Urinary bladder (tissue), 4 donors: ENCODE measurements around the gene TEX35. TPM values are rescaled to one million over a fixed set of nuclear protein-coding genes. Genes with fewer than 3 reads are reported as not detected.
"Not testable (repeated sequence)": the region's sequence is repeated elsewhere in the genome, so short reads cannot be mapped to it uniquely, and the experiment has no call there.

Experiments used
- DNase-seq: peaks from one replicate; pipeline ENCODE4 v3.0.0-alpha.2; 2015; ENCODE audit errors: extremely low spot score
- H3K27ac ChIP-seq: one replicate; pipeline ENCODE4 v1.5.1; 2013; ENCODE audit warnings: low read depth, mild to moderate bottlenecking, moderate library complexity
- H3K36me3 ChIP-seq: one replicate; pipeline ENCODE4 v1.6.1; 2013; ENCODE audit warnings: mild to moderate bottlenecking, moderate library complexity; ENCODE audit not compliant: insufficient read depth
- H3K4me1 ChIP-seq: one replicate; pipeline ENCODE4 v1.6.1; 2013; ENCODE audit warnings: mild to moderate bottlenecking, moderate library complexity; ENCODE audit not compliant: insufficient read depth
- H3K4me3 ChIP-seq: one replicate; pipeline ENCODE4 v1.5.1; 2013; ENCODE audit warnings: low read depth, low read length
- WGBS: extraction: QIAGEN DNeasy Blood & Tissue Kit; methylation state at CpG from one replicate; pipeline ENCODE4 v1.1.7; 2013; 5-methylcytosine and 5-hydroxymethylcytosine counted together
- polyA plus RNA-seq: library from polyadenylated mRNA; stranded (reverse); fragments of 200-250 nt; gene quantifications from one replicate; pipeline ENCODE4 v1.2.3, GENCODE V29; 2013
- total RNA-seq: library from RNA; depleted of rRNA; stranded (reverse); fragments of >200 nt; gene quantifications from one replicate; pipeline ENCODE4 v1.2.3, GENCODE V29; 2014
- donor health status: healthy with polysubstance abuse.
- donor health status: healthy.

Gene TEX35
- total and polyA plus RNA-seq, 2 donors = 0.11 TPM; not detected in 1

- H3K4me1 ChIP-seq = no peaks in the 10 kb centered on the region
- H3K27ac ChIP-seq = no peak overlapping the region
- no peak overlapping the region for H3K4me3 ChIP-seq
- DNase-seq = no peak
- H3K36me3 ChIP-seq = no peaks in the 10 kb centered on the region
- WGBS = 92% methylated on average over 16 of the region's 16 CpGs
Measured at GRCh38 chr1:178498896-178499675, 13.8 kb upstream of the TEX35 start.

DNA sequence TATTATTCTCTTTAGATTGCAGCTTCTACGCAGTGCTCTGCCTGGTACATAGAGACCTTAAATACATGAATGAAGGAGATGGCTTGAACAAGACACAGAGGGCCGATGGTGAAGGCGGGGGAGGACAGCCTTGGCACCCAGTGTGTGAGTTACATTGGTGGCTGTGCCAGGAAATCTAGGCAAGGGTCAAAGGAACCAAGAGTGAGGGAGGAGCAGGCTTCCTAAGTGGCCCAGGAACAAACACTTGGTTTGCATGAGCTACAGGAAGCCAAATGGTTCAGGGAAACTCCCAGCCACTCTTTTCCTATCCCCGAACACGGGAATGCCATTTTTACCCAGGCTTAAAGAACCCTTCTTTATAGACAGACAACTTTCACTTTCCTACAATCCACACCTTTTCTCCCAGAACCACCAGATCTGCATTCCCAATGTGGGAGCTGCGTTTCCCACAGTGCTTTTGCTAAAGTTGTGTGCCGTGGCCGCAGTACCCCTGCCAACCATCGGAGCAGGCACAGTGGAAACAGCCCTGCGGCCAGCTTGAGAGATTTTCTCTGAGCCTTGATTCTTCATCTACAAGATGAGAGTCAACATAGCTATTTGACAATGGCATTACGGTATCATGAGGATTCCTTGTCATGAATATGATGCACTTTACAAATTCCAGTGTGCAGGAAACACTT is 12.7 kb upstream of the TEX35 start:
- WGBS = 89% methylated on average over 11 of the region's 11 CpGs
- Histone ChIP-seq H3K4me3 (no peak overlapping the region), H3K4me1 (no peaks in the 10 kb centered on the region), H3K27ac (no peak overlapping the region), H3K36me3 (no peaks in the 10 kb centered on the region)
- DNase-seq = no peak

- no peak overlapping the region for H3K4me3 ChIP-seq
- H3K27ac ChIP-seq = no peak overlapping the region
- H3K4me1 ChIP-seq = no peaks in the 10 kb centered on the region
- 93% methylated on average over 10 of the region's 10 CpGs for WGBS
- H3K36me3 ChIP-seq = no peaks in the 10 kb centered on the region
- no peak for DNase-seq
Measured at GRCh38 chr1:178500936-178501554, 11.9 kb upstream of the TEX35 start.

DNA sequence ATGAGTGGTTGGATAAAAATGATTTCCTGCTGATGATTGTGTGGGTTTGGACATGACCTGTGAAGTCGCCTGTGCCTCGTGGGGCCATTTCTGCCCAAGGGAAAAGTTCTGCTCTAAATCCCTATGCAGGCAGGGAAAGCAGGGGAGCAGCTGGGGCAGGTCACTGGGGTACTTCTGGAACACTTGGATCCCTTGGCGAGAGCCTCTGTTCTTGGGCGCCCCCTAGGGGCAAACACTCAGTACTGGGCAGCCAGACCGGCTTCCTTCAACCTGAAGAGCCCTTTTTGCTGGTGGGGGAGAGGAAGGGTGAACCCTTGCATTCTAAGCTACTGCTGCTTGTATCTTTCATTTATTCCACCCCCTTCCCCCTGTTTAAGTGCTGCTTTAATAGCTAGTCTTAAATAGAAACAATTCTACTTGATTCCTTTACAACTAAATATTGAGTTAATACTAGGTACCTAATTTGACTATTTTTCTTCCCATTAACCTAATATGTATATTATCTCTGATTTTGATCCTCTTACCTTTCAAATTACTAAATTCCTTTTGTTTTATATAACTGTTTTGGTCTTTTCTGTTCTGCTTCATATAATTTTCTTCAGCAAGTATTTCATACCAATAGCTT is 11.1 kb upstream of the TEX35 start:
- Histone ChIP-seq H3K4me3 (no peak overlapping the region), H3K36me3 (no peaks in the 10 kb centered on the region), H3K27ac (no peak overlapping the region), H3K4me1 (no peaks in the 10 kb centered on the region)
- no peak for DNase-seq
- WGBS = 35% methylated on average over 5 of the region's 5 CpGs

- no peak for DNase-seq
- 90% methylated on average over 3 of the region's 3 CpGs for WGBS
- Histone ChIP-seq H3K4me1 (no peaks in the 10 kb centered on the region), H3K36me3 (no peaks in the 10 kb centered on the region), H3K4me3 (no peak overlapping the region), H3K27ac (no peak overlapping the region)
Measured at GRCh38 chr1:178502330-178502714, 10.6 kb upstream of the TEX35 start.

GRCh38 chr1:178502856-178503255 is 10.1 kb upstream of the TEX35 start:
- Histone ChIP-seq H3K27ac (no peak overlapping the region), H3K36me3 (no peaks in the 10 kb centered on the region), H3K4me1 (no peaks in the 10 kb centered on the region), H3K4me3 (no peak overlapping the region)
- no peak for DNase-seq
- 93% methylated on average over 5 of the region's 5 CpGs for WGBS

DNA sequence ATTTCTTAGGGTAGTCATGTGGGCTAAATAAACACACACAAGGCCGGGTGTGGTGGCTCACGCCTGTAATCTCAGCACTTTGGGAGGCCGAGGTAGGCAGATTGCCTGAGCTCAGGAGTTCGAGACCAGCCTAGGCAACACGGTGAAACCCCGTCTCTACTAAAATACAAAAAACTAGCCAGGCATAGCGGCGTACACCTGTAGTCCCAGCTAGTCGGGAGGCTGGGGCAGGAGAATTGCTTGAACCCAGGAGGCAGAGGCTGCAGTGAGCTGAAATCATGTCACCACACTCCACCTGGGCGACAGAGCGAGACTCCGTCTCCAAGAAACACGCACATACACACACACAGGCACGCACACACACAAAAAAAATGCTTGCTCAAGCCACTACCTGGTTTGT is 9.6 kb upstream of the TEX35 start:
- DNase-seq, H3K4me3 ChIP-seq, H3K4me1 ChIP-seq, H3K36me3 ChIP-seq, H3K27ac ChIP-seq: not testable (repeated sequence)
- 96% methylated on average over 14 of the region's 14 CpGs for WGBS

- no peaks in the 10 kb centered on the region for H3K36me3 ChIP-seq
- H3K27ac ChIP-seq = no peak overlapping the region
- H3K4me1 ChIP-seq = no peaks in the 10 kb centered on the region
- no peak overlapping the region for H3K4me3 ChIP-seq
- 81% methylated on average over 6 of the region's 6 CpGs for WGBS
- DNase-seq = no peak
Measured at GRCh38 chr1:178503849-178504248, 9.1 kb upstream of the TEX35 start.

GRCh38 chr1:178504286-178504685 is 8.6 kb upstream of the TEX35 start:
- 89% methylated on average over 4 of the region's 4 CpGs for WGBS

GRCh38 chr1:178506177-178506576 is 6.7 kb upstream of the TEX35 start:
- no peaks in the 10 kb centered on the region for H3K36me3 ChIP-seq
- WGBS = 93% methylated on average over 6 of the region's 6 CpGs
- DNase-seq = no peak

More at GRCh38 chr1:178504286-178504685, 8.6 kb upstream of the TEX35 start:
- no peak for DNase-seq
- Histone ChIP-seq H3K27ac (no peak overlapping the region), H3K36me3 (no peaks in the 10 kb centered on the region), H3K4me1 (no peaks in the 10 kb centered on the region), H3K4me3 (no peak overlapping the region)

GRCh38 chr1:178506669-178507068 is 6.2 kb upstream of the TEX35 start:
- H3K36me3 ChIP-seq = no peaks in the 10 kb centered on the region
- no peak overlapping the region for H3K4me3 ChIP-seq
- WGBS = 87% methylated on average over 6 of the region's 6 CpGs
- H3K4me1 ChIP-seq = no peaks in the 10 kb centered on the region
- no peak for DNase-seq
- H3K27ac ChIP-seq = no peak overlapping the region

More at GRCh38 chr1:178506177-178506576, 6.7 kb upstream of the TEX35 start:
- no peak overlapping the region for H3K27ac ChIP-seq
- H3K4me1 ChIP-seq = no peaks in the 10 kb centered on the region
- no peak overlapping the region for H3K4me3 ChIP-seq

GRCh38 chr1:178509414-178510007 is 3.4 kb upstream of the TEX35 start:
- 74% methylated on average over 5 of the region's 5 CpGs for WGBS
- no peak overlapping the region for H3K4me3 ChIP-seq
- no peak overlapping the region for H3K27ac ChIP-seq
- H3K4me1 ChIP-seq = no peaks in the 10 kb centered on the region
- H3K36me3 ChIP-seq = no peaks in the 10 kb centered on the region
- no peak for DNase-seq

- no peaks in the 10 kb centered on the region for H3K36me3 ChIP-seq
- H3K4me3 ChIP-seq = no peak overlapping the region
- no peak for DNase-seq
- no peaks in the 10 kb centered on the region for H3K4me1 ChIP-seq
- no peak overlapping the region for H3K27ac ChIP-seq
- WGBS = 85% methylated on average over 4 of the region's 4 CpGs
Measured at GRCh38 chr1:178510155-178510554, 2.8 kb upstream of the TEX35 start.
